Activated naive CD4-positive, alpha-beta T cell treated with Interleukin-2 at 50 U/mL for 16 hours (primary cell): ENCODE measurements around the gene ATG4C.

Experiments used
- DNase-seq: peaks from one replicate; pipeline ENCODE4 v3.0.0-alpha.2; 2020

ATG4C gene

DNA sequence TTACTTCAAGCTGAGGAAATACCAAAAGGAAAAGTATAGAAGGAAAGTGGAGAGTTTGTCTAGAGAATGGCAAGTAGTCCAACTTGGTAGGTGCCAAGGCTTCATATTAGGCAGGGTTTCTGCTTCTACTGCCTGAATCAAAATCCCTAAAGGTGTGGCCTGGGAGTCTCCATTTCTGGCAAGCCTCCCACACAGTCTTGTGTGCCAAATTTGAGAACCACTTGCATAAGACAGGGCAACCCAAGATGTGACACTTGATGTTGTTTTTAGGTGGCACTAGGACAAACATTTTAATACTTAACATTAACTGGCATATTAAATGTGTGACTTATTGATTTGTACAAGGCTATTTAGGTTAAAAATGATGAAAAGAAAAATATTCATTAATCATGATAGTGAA is 60.1 kb downstream of the ATG4C start:
- no peak for DNase-seq

DNA sequence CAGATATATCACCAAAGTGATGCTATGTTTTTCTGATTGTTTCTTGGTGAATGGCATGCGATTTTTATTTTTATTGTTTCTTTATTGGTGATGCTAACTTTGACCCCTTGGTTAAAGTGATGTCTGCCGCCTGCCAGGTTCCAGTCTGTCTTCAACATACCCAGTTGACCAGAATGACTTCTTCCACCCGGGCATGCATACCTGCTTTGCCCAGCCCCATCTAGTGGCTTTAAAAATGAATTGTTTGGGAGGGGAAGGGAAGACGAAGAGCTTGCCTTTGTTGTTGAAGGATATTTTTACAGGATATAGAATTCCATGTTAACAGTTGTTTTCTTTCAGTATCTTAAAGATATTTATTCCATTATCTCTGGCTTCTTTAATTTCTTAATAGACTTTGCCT is 65.1 kb downstream of the ATG4C start:
- no peak for DNase-seq

DNA sequence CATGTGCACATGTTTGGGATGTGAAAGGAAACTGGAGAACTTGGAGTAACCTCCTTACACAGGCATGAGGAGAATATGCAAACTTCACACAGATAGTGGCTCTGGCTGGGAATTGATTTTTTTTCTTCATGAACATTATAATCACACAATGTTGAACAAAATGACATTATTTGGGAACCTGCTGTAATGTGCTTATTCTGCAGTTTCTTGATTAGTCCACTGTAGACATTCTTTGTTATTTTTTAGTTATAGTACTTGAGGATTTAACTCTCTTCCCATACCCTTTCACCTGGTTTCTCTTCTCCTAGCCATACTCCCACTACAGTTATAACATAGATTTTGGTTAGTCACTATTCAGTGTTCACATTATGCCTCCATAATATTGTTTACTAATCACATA is 68.3 kb downstream of the ATG4C start:
- DNase-seq: no peak

DNA sequence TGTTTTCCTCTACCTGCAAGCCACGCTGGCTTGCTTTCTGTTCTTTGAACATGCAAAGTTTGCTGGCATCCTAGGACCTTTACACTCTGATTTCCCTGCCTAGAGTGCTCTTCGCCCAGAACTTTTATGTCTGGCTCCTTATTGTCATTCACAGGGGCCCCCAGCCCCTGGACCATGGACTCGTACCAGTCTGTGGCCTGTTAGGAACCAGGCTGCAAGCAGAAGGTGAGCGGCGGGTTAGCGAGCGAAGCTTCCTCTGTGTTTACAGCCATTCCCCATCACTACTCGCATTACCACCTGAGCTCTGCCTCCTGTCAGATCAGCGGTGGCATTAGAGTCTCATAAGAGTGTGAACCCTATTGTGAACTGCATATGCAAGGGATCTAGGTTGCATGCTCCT is 73.0 kb downstream of the ATG4C start:
- no peak for DNase-seq

DNA sequence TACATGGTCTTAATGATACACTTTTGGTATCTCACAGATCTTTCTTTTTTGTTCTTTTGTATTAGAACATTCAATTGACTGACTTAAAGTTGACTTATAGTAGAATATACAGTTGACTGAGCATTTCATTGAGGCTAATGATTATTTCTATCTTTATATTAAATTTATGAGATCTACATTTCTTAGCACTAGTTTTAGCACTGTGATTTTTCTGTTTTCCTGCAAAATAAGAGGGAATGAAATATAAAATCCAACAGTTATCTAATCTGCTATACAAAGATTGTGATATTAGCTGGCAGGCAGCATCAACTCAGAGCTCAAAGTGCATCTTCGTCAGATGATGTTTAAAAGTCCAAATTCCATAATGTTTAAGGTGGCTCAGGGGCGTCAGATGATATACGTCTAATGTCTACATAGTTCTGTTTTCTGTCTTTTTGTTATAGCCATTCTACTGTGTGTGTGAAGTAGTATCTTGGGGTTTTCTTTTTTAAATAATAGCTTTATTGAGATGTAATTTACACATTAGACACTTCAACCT is 85.4 kb downstream of the ATG4C start:
- DNase-seq: no peak

DNA sequence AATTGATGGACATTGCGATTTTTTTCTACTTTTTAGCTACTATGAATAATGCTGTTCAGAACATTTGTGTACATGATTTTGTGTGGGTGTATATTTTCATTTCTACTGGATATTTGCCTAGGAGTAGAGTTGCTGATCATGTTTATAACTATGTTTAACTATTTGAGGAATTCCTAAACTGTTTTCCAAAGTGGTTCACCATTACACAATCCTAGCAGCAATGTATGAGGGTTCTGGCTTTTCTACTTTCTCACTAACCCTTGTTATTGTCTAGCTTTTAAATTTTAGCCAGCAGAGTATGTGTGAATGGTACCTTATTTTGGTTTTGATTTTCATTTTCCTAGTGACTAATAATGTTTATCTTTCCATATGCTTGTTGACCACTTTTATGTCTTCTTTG is 86.2 kb downstream of the ATG4C start:
- DNase-seq: no peak

DNA sequence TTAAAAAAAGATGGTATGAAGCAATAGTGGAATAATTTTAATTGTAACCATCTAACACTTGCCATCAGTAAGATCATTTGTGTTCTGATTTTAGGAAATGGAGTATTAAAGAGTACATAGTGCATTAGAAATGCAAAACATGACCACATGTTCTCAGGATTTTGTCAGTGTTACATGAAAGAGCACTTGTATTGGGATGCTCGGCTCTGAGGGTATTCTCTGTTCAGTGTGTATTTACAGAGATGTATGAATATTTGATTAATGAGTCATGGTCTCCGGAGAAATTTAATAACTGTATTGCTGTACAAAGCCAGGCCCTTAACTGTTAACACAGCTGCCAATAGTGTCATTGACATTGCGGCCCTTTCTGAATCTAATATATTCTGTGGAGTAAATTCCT is 91.7 kb downstream of the ATG4C start:
- no peak for DNase-seq

DNA sequence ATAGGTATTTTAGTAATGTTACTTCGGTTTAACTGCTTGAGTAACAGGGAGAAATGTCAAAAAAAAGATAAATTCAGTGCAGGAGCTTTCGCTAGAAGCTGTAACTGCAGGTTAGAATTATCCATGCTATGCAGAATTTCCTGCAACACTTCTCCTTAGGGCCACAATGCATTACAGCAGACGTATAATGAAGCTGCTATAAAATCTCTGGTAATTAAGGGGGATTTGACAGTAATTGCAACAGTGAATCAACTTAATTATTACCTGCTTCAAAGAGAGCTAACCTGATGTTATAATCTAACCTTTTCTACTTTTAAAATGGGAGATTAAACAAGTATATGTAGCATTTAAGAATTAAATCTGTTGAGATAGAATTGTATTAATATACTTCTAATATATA is 92.6 kb downstream of the ATG4C start:
- DNase-seq: no peak

DNA sequence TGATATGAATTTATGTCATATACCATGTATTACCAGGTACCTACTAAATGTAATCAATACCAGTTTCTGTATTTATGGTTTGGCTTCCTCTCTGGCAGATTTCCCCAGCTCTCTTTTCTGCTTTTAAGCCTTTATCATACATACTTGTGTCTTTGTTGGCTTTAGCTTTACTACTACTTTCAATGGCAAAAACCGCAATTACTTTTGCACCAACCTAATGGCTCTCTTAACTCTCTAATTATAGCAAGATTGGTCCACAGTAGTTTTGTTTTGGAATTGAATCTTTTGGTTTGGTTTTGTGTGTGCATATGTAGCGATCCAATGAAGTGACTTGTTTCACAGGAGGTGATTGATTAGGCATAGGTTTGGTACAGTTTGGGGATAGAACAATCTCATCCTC is 93.6 kb downstream of the ATG4C start:
- DNase-seq: no peak

DNA sequence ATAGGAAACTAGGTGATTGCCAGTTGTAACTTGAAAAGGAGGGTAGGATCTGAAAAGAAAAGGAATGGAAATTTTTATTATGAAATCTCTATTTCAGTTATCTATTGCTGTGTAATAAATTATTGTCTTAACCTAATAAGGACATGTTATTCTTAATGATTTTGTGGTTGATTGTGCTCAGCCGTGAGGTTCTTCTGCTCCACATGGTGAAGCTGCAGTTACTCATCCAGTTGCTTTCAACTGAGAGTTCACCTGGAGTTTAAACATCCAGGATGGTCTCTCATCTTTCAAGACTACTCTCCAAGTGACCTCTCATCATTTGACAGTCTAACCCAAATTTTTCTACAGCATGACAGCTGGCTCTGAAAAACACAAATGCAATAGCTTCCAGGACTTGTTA is 96.0 kb downstream of the ATG4C start:
- DNase-seq: no peak

DNA sequence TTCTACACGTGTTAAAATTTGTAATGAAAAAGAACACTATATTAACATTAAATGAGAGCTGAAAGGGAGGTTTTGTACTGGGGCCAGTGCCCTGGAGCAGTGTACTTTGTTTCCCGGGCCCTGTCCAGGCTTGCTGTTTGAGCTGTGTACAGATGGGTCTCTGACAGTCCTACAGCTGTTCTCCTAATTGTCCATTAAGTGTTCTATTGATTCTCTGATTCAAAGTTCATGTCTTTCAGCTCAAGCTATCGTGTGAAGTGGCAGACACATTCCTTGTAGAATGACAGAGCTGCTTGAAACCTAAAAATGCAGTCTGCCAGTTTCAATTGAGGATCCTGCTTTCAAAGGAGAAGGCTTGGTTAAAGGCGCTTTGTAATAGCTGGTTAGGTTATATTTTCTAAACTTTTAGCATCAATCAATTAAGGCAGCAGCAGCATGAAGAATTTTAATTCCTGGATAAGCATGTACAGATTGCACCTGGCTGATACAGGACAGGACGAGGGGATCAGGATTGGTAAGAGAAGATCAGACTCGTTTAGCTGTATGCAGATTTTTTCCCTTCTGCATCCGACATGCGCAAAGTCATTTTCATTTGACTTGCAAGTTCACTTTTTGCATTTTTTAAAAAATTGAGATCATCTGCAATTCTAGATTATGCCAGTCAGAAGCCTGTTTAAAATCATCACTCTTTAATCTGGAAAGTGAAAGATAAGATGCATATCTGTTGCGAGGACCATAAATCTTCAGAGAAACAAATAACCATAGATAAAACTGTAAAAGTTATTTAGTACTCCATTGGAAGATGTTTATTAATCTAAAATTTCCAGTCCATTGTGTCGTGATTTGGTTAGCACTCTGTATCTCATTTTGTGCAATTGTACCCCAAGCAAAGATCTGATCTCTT is 98.5 kb downstream of the ATG4C start:
- DNase-seq: no peak

DNA sequence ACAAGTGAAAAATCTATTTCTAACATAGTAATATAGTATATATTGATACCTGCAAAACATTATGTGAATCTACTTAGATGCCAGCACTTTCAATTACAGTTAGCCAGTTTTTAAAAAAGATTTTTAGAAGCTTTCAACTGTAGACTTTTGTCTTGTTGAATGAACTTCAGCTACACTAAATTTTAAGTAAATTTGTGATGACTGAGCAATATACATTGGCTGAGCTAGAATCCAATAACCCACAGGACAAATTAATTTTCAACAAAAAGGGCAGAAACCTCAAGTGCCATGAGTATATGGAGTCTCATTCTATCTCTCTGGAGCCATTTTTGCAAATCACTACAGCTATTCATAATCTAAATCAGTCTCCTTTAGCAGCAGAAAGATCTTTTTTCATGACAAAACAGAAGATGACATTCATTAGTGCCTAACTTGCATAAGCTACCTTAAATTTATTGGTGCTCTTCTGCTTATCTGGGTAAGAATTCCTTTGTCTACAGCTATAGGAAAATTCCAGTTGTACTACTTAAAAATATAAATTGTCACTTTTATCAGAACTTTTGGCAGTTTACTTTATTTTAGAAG is 100.3 kb downstream of the ATG4C start:
- DNase-seq: no peak

DNA sequence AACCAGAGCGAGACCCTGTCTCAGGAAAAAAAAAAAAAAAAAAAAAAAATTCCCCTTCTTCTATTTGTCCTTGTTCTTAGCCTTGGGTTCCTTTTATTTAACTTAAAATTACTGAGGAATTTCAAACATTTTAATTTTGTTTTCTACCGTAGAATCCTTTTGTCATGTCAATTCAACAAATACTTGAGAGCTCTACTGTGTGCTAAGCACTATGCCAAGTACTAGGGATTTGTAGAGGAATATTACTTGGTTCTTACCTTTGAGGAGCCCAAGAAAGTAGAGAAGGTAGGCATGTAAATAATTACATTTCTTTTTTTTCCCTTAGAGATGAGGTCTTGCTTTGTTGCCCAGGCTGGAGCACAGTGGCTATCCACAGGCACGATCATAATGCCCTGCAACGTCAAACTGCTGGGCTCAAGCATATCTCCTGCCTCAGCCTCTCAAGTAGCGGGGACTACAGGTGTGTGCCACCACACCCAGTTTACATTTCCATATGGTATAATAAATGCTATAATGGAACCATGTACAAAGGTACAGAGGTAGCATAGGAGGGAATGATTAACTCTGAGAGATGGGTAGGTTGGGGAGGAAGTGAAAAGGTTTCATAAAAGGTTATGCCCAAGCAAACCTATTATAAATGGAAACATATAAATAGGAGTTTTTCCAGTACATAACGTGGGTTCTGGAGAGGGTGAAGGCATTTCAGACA is 104.0 kb downstream of the ATG4C start:
- no peak for DNase-seq

DNA sequence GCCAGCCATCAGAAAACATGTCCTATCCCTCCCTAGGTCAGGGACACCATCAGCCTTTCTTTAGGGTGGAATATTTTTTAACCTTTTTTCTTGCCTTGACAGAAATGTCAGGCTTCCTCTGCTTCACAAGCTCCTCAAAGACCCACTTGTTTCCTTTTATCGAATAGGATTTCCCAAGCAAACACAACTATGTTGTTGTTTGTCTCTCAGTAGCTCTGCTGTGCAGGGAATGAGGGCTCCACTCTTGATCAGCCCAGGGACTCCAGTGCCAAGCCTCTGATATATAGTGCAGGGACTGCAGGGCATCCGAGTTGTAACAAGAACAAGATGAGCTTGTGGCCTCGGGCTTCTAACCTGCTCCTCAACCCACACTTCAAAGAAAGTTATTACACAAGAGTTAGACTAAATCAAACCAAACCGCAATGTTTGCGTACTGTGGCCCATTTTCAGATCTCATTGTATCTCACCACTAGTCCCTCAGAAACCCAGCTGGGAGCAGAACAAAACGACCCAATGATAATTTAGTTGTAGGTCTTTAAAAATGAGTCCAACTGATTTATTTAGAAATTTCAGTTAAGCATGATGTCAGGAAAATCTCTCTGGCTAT is 108.1 kb downstream of the ATG4C start:
- DNase-seq: no peak

DNA sequence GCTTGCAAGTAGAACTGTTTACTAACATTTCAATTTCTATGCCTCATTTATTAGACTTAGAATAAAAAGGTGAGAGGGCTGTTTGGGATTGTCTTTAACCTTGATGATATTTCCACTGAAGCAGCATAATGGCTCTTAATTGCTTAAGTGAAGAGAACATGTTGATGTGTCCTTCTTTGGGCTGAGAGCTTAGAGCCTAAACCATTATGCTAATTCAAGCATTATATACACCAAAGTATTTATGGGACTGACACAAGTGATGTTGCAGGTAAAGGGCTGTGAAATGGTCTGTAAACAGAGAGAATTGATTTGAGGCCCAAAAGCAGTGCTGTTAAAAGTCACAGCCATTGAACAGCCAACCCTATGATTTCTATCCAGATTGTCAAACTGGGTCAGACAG is 113.9 kb downstream of the ATG4C start:
- DNase-seq: no peak

DNA sequence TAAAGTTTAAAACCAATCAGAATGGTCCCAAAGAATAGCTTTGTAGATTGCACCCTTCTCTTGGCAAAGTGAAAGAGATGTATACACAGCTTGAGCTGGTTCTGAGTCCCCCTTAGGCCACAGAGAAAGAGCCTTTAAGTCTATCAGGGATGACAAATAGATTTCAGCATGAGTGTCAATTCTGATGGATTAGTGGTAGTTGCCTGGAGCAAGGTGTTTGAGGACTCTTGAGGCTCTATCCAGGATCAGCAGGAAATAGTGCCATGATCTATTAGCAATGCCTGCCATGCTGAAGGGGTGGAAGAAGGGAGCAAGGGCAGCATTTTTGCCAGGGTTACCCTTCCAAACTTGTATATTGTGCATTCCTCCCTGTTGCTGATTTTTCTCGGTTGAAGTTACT is 116.6 kb downstream of the ATG4C start:
- no peak for DNase-seq

DNA sequence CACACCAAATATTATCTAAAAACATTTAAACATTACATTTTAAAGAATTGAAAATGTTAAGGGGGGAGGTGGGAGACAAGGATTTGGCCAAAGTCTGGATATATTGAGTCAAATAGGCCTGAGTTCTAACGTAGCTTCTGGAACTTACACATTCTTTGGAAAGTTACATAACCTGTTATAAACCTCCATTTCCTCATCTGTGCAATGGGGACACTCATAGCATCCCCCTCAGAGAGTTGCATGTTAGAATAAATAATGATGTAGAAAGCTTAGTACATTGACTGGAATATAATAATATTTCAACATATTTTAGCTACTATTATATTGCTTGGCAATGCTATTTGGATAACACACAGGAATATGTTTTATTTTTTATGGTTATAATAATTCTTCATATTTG is 117.7 kb downstream of the ATG4C start:
- DNase-seq: no peak

DNA sequence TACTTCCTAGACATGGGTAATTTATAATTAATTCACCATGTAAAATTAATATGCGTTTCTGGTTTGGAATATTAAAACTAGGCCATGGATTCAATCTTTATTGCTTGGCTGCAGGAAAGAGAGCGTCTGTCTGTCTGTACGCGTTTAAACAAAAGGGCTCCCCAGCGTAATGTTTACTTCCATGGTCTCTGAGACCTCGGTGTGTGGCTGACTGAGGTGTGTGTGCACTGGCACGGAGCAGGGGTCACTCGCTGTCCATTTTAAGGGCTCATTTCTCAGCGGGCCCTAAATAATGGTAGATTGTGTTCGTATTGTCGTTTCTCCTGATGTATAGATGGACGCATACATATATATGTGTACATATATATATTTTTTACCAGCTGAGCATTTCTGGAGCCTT is 119.6 kb downstream of the ATG4C start:
- no peak for DNase-seq

DNA sequence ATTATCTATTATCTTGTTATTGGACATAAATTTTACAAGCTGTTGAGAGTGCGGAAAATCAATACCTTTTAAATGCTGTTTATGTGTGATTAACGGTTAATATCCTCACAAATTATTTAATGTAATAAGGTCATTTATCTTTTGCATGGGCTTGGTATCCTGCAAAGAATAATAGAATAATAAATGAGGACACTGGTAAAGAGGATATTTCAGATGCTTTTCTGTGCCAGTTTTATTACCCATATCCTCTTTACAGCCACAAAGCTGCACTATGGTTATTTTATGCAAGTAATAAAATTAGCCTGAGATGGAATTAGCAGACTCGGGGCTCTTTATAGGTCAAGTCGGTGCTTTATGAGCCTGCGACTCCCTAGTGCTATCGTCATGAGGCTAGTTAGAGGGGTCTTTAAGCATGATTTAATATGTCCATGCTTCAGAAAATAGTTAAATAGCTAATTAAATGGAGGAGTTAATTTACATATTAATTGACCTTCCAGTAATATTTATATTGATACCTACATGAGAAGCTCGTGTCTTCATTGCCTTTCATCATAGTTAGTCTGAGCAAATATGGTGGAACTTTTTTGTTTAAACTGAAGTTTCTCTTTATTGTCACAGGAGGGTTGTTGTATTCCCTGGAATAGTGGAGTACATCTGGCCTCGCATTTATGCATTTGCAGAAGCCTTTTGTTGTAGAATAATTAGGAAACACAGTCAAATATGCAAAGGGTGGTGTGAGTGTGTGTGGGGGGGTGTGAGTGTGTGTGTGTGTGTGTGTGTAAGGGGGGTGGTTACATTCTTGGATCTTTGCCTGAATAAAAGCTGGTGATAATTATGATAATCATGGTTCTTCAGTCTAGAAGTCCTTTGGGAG is 120.3 kb downstream of the ATG4C start:
- no peak for DNase-seq

DNA sequence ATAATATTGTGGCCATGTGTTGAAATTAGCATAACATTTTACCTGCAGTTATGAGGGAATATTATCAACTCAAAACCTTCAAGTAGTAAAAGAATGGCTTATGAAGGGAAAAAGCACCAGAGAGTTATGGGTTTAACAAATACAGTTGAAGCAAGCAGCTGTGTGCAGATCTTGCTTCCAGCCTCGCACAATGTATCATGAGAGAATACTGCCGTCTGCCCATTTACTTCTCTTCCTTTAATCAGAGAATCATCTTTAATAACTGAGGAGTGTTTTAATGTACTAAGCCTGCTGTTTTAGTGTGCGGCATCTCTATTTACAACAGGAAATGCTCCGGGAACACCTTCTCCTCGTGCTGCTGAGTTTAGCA is 120.9 kb downstream of the ATG4C start:
- DNase-seq: no peak

DNA sequence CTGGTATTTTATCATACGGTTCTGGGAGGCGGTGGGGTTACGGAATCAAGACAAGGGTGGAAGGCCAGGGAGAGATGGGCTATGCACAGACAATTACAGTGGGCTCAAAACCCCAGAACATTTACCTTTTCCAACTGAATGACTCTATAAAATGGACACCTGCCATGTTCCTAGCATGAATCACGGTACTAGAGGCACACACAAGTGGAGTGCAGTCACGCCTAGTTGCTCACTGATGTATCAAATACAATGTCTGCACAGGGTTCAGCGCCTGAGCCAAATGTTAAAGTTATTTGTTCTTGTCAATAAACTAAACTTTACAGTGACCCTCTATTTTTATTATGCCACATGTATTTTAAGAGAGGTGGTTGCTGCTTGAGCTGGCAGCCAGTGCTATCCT is 121.4 kb downstream of the ATG4C start:
- no peak for DNase-seq

DNA sequence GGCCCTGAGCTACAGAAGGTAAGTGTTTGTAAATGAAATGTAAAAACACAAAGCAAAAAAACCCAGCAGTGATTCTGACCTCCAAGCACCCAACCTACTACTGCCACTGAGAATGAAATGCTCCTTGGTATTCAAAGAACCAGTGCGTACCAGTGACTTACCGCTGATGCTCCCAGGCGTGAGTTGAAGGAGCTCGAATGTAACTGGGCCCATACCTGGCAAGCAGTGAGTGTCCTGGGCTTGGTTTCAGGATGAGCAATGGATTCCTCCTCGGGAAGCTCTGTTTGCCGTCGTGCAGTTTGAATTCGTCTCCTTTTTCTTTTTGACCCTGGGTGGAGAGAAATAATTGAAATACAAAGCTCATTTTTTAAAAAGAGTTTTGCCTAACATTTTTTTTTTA is 121.9 kb downstream of the ATG4C start:
- no peak for DNase-seq
